OCI-LY1 (cell line): ENCODE data around the gene GALNT2.

Experiments
- EZH2 ChIP-seq: fragments of 200-600 bp; sonication (generic), shearing (Covaris generic); IDR thresholded peaks from 2 replicates; pipeline ENCODE4 v1.8.0; 2017; ENCODE audit warnings: borderline replicate concordance, mixed run types, mild to moderate bottlenecking, antibody characterized with exemption, low read length, moderate library complexity, mixed read lengths
- TF ChIP-seq, protein P1 (sequence below): fragments of 200-600 bp; sonication (generic), shearing (Covaris generic); IDR thresholded peaks from 2 replicates; pipeline ENCODE4 v1.5.1; 2017; ENCODE audit warnings: mild to moderate bottlenecking, antibody characterized with exemption, low read length, moderate library complexity, mixed read lengths

DNA sequence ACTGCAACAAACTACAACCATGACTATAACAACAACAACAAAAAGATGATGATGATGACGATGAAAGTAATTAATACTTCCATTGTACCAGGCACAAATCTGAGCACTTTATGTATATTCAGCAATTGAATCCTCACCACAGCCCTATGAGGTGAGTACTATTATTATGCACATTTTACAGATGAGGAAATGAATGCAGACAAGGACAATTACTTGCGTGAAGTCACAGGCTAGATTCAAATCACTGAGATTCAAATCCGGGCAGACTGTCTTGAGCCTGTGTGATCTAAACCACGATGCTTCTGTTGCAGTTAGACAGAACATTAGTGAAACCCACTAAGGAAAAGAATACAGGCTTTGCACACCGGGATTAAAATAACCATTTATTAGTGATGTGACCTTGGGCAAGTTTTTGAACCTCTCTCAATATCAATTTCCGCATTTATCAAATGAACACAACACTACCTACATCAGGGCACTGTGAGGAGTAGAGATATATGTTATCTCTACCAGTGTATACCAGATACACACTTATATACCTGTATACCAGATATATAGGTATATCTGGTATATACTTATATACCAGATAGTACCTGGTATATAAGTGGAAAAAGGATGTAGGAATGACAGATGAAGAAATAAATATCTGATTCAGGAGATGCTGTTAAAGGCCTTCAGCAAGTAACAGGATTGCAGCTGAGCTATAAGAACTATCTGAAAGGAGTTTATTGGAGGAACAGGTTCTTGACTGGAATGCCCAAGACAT is 34.3 kb upstream of the GALNT2 start:
- TF ChIP-seq, protein P1, sequence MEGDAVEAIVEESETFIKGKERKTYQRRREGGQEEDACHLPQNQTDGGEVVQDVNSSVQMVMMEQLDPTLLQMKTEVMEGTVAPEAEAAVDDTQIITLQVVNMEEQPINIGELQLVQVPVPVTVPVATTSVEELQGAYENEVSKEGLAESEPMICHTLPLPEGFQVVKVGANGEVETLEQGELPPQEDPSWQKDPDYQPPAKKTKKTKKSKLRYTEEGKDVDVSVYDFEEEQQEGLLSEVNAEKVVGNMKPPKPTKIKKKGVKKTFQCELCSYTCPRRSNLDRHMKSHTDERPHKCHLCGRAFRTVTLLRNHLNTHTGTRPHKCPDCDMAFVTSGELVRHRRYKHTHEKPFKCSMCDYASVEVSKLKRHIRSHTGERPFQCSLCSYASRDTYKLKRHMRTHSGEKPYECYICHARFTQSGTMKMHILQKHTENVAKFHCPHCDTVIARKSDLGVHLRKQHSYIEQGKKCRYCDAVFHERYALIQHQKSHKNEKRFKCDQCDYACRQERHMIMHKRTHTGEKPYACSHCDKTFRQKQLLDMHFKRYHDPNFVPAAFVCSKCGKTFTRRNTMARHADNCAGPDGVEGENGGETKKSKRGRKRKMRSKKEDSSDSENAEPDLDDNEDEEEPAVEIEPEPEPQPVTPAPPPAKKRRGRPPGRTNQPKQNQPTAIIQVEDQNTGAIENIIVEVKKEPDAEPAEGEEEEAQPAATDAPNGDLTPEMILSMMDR, result no peak
- no peak for TF ChIP-seq EZH2
